BLaER1 treated with 17β-estradiol and CSF1 and Interleukin-3, amounts not matched to agents 10 nM and 100 nM (cell line): ENCODE data around the gene IVNS1ABP.

ENCODE experiments used
- H3K27ac ChIP-seq, 11 experiments: shearing (Covaris generic); formaldehyde crosslinking; 2 replicates each; pipeline ENCODE4 v1.8.1; 2022
- H3K27me3 ChIP-seq, 11 experiments: shearing (Covaris generic); formaldehyde crosslinking; 2 replicates each; pipeline ENCODE4 v1.8.1; 2022
- H3K36me3 ChIP-seq, 11 experiments: shearing (Covaris generic); formaldehyde crosslinking; 2 replicates each; pipeline ENCODE4 v1.8.1; 2022
- H3K4me1 ChIP-seq, 10 experiments: shearing (Covaris generic); formaldehyde crosslinking; 2 replicates each; pipeline ENCODE4 v1.8.1; 2022
- H3K4me2 ChIP-seq, 11 experiments: shearing (Covaris generic); formaldehyde crosslinking; 2 replicates each; pipeline ENCODE4 v1.8.1; 2022
- H3K4me3 ChIP-seq, 10 experiments: shearing (Covaris generic); formaldehyde crosslinking; 2 replicates each; pipeline ENCODE4 v1.8.1; 2022
- H3K9ac ChIP-seq, 11 experiments: shearing (Covaris generic); formaldehyde crosslinking; 2 replicates each; pipeline ENCODE4 v1.8.1; 2022
- H3K9me3 ChIP-seq, 11 experiments: shearing (Covaris generic); formaldehyde crosslinking; replicated peaks in 1 of 11; 2 replicates each; pipeline ENCODE4 v1.8.1; 2022
- H4K20me1 ChIP-seq, 11 experiments: shearing (Covaris generic); formaldehyde crosslinking; 2 replicates each; pipeline ENCODE4 v1.8.1; 2022
- Cebpa-rat ChIP-seq, 11 experiments: shearing (Covaris generic); IDR thresholded peaks; 2 replicates each; pipeline ENCODE4 v1.8.1; 2022

The IVNS1ABP gene

GRCh38 chr1:185249563-185249962, 67.5 kb downstream of the IVNS1ABP start:
- Histone ChIP-seq H3K27me3 (no peaks in the 10 kb centered on the region), H3K9me3 (no peaks in the 10 kb centered on the region), H3K9ac (no peak overlapping the region), H3K4me3 (no peak overlapping the region), H3K4me2 (no peak overlapping the region), H4K20me1 (no peaks in the 10 kb centered on the region), H3K27ac (no peak overlapping the region), H3K36me3 (no peaks in the 10 kb centered on the region), H3K4me1 (peaks cover 0 to 2% (median 0%) of the 10 kb centered on the region in 10 experiments; a peak in 2 of 20 replicates)
- TF ChIP-seq Cebpa-rat (IDR thresholded peaks at IDR 0.05) = no peak
